Activated naive CD4-positive, alpha-beta T cell treated with anti-CD3 and anti-CD28 coated beads, Interleukin-2, amount 50 U/mL, for 24 hours (primary cell): ENCODE measurements around the gene ACSL5.

ENCODE experiments used
- H3K27ac Mint-ChIP-seq: one replicate; pipeline ENCODE4 v1.8.0; 2021; ENCODE audit warnings: mild to moderate bottlenecking, mixed read lengths
- H3K27me3 Mint-ChIP-seq: one replicate; pipeline ENCODE4 v1.8.0; 2021; ENCODE audit warnings: mixed read lengths
- H3K36me3 Mint-ChIP-seq: one replicate; pipeline ENCODE4 v1.8.0; 2021; ENCODE audit warnings: mixed read lengths
- H3K4me1 Mint-ChIP-seq: one replicate; pipeline ENCODE4 v1.8.0; 2021; ENCODE audit warnings: mixed read lengths
- H3K4me3 Mint-ChIP-seq: one replicate; pipeline ENCODE4 v1.8.0; 2021; ENCODE audit warnings: mild to moderate bottlenecking, mixed read lengths
- H3K9me3 Mint-ChIP-seq: one replicate; pipeline ENCODE4 v1.8.0; 2021; ENCODE audit warnings: mixed read lengths

ACSL5 gene, protein sequence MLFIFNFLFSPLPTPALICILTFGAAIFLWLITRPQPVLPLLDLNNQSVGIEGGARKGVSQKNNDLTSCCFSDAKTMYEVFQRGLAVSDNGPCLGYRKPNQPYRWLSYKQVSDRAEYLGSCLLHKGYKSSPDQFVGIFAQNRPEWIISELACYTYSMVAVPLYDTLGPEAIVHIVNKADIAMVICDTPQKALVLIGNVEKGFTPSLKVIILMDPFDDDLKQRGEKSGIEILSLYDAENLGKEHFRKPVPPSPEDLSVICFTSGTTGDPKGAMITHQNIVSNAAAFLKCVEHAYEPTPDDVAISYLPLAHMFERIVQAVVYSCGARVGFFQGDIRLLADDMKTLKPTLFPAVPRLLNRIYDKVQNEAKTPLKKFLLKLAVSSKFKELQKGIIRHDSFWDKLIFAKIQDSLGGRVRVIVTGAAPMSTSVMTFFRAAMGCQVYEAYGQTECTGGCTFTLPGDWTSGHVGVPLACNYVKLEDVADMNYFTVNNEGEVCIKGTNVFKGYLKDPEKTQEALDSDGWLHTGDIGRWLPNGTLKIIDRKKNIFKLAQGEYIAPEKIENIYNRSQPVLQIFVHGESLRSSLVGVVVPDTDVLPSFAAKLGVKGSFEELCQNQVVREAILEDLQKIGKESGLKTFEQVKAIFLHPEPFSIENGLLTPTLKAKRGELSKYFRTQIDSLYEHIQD

DNA sequence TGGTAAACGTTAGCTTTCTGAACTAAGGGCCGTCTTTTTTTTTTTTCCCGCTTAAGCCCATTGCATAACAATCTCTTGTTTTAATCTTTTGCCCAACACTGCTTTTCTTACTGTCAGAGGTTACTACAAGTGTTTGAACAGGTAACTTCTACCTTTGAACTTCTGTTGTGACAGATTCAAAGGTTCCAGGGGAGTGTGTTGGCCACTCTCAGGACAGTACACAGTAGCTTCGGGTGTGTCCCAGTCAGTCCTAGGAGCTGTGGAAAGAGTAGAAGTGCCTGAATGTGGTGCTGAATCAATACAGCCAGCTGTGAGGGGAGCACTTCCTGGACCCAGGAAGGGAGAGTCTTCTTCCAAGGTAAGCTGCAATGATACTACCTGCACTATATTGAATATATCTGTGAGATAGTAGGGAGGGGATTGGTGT lies at the start of gene ACSL5:
Gene ACSL5, plus strand, starts transcription at position 205 of the 427 bp plus-strand sequence. CDS start 20,831 bp downstream, outside the sequence.
- H3K9me3 Mint-ChIP-seq = no peaks in the 10 kb centered on the region
- peaks cover 54% of the 10 kb centered on the region for H3K4me1 Mint-ChIP-seq
- peak within 1 kb of the TSS; percentile 98 for H3K4me3 Mint-ChIP-seq
- H3K27me3 Mint-ChIP-seq = no peaks in the 10 kb centered on the region
- peaks cover 4% of the 10 kb centered on the region for H3K36me3 Mint-ChIP-seq
- H3K27ac Mint-ChIP-seq = peak within 1 kb of the TSS; percentile 100

DNA sequence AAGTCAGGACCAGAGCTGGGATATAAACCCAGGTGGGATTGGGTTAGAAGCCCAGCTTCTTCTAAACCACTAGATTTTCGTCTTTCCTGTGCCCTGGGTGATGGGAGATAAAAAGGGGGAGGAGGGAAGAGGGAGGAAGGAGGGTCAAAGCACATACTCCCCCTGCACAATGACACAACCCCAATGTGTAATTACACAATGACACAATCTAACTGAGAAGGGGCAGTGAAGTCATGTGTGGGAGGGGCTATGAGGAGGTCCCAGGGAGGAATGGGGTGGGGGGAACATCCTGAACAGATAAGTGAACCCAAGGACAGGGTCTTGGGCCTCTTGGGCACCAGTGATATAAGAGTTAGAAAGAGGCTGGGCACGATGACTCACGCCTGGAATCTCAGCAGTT lies 46.2 kb upstream of the ACSL5 start:
- Mint-ChIP-seq H3K9me3 (no peaks in the 10 kb centered on the region), H3K27ac (no peak overlapping the region), H3K4me1 (no peaks in the 10 kb centered on the region), H3K4me3 (no peak overlapping the region), H3K36me3 (no peaks in the 10 kb centered on the region), H3K27me3 (peaks cover 2% of the 10 kb centered on the region)

DNA sequence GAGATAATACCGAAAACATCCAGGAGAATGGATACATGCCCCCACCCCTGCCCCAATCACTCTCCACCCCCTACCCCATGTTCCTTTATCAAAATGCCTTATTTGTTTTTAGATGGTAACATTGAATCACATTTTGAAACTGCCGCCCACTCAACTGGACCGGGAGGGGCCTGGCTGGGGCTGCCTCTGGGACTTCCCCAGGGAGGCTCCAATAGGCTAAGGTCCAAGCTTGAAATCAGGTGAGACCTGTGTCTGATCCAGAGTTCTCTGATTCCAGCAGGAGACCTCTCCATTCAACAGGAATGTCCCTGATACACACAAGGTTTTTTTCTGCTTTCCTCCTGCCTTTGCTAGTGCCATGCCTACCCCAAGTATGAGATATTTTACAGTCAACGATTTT lies 43.8 kb upstream of the ACSL5 start:
- Mint-ChIP-seq H3K36me3 (no peaks in the 10 kb centered on the region), H3K4me3 (no peak overlapping the region), H3K27ac (no peak overlapping the region), H3K27me3 (peaks cover 2% of the 10 kb centered on the region), H3K9me3 (no peaks in the 10 kb centered on the region), H3K4me1 (no peaks in the 10 kb centered on the region)

DNA sequence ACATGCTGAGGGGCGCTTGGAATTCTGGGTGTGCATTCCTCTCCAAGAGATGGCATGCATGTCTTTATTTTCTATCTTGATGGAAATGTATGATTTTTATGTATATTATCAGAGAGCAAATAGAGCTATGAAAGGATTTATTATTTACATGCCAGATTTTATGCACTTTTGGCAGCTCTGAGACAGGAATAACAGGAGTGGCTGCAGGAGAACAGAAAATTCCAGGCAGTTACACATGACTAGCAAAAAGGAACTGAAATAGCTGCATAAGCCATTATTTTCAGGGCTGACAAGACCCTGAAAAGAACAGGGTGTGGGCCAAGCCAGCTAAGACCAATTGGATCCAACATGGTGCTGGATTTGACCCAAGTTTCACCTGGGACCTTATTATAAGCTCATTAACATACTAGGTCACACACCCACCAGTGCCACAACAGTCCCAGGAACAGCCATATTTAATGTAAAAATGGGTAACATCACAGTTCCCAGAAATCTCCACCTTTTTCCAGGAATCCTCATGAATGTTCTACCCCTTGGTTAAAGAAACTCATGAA lies 43.2 kb upstream of the ACSL5 start:
- no peak overlapping the region for H3K27ac Mint-ChIP-seq
- no peaks in the 10 kb centered on the region for H3K36me3 Mint-ChIP-seq
- H3K4me3 Mint-ChIP-seq = no peak overlapping the region
- no peaks in the 10 kb centered on the region for H3K9me3 Mint-ChIP-seq
- no peaks in the 10 kb centered on the region for H3K4me1 Mint-ChIP-seq
- no peaks in the 10 kb centered on the region for H3K27me3 Mint-ChIP-seq

DNA sequence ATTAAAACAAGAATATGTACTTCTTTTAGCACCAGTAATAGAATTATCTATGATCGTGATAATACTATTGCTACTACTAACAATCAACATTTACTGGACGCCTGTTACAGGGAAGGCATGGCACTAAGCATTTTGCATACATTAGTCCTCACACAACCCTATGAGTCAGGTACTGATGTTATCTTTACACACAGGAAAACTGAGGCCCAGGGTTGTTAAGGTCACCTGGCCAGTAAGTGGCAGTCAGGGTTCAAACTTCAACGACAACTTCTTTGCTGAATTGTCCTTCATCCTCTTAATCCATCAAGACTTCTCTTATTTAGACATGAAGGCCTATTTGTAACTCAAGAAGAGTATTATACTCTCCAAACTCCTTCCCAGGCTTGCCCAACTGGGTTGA lies 41.9 kb upstream of the ACSL5 start:
- no peaks in the 10 kb centered on the region for H3K9me3 Mint-ChIP-seq
- no peak overlapping the region for H3K27ac Mint-ChIP-seq
- no peaks in the 10 kb centered on the region for H3K4me1 Mint-ChIP-seq
- H3K27me3 Mint-ChIP-seq = no peaks in the 10 kb centered on the region
- H3K36me3 Mint-ChIP-seq = no peaks in the 10 kb centered on the region
- no peak overlapping the region for H3K4me3 Mint-ChIP-seq

DNA sequence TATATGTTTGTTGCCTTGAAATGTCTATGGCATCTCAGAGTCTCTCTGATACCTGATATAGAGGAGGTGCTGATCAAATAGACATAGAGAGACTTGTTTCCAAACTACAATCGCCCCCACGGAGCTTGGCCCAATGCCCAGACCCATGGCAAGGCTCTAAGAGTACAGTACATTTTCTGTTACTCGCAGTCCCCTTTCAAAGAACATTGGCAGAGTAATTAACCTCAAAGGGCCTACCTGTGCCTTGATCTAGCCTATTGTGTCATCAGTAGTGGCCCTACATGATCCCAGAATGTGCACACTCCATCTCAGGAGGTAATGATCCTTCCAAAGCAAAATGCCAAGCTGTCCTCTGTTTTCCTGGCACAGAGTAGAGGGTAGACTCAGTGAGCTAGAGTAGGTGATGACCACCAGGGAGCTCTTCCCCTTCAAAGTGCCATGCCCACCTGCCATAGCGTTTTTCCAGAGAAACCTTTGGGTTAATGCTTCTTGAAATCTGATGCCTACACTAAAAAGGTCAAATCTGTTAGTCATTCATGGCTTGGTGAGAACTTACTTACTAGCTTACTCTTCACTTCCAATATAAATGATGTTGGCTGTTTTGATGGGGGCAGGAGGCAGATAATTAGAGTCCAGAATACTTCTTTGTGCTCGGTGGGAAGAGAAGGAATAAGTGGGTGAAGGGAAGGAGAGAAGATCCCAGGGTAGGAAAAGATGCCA lies 41.2 kb upstream of the ACSL5 start:
- no peaks in the 10 kb centered on the region for H3K9me3 Mint-ChIP-seq
- H3K4me1 Mint-ChIP-seq = no peaks in the 10 kb centered on the region
- H3K4me3 Mint-ChIP-seq = no peak overlapping the region
- H3K27me3 Mint-ChIP-seq = no peaks in the 10 kb centered on the region
- H3K27ac Mint-ChIP-seq = no peak overlapping the region
- H3K36me3 Mint-ChIP-seq = no peaks in the 10 kb centered on the region

DNA sequence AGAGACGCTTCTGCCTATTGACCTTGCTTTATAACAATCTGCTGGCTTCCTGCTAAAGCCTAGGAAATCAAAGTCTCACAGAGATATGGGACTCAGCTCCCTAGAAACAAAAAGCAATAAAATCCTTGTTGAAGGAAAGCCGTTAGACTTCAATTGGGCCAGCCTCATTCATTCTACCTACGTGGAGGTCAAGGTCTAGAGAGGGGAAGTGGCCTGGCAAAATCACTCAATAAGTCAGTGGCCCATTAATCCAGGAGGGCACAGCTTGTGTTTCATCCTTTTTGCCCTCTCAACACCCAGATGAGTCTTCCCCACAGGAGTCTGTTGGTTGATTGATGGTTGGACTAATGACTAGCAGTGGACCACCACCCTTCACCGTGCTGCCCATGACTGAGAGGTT lies 40.5 kb upstream of the ACSL5 start:
- H3K4me1 Mint-ChIP-seq = no peaks in the 10 kb centered on the region
- H3K9me3 Mint-ChIP-seq = no peaks in the 10 kb centered on the region
- no peak overlapping the region for H3K4me3 Mint-ChIP-seq
- H3K36me3 Mint-ChIP-seq = no peaks in the 10 kb centered on the region
- no peaks in the 10 kb centered on the region for H3K27me3 Mint-ChIP-seq
- no peak overlapping the region for H3K27ac Mint-ChIP-seq

DNA sequence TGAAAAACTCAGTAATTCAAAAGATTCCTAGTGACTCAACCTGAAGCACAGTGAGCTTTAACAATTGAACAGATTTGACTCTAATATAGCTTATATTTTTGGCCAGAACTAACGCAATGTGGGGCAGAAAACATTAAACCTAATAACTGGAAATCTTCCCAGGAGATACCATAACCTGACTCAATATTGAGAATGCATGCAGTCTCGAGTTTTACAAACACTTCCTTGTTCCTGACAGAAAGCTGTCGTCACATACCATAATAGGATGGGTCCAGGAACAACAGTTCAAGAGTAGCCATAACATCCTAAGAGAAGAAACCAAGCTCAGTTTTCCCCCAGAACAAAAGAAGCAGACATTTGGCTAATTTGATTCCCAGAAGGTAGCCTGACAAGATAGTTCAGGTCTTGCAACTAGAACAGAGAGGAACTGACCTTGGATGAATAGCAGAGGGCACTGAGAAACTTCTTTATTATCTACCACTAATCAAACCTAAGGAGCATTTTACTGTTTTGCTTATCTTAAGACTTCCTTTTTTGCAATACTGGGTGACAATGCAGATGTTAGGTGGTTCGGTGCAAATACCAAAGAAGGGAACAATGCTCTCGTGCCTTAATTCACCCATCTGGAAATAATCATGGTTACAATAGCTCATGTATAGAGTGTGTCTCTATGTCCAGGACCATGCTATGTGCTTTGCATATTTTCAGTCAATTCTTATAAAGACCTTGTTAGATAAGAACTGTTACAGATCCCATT lies 38.6 kb upstream of the ACSL5 start:
- Mint-ChIP-seq H3K4me1 (no peaks in the 10 kb centered on the region), H3K4me3 (no peak overlapping the region), H3K27ac (no peak overlapping the region), H3K36me3 (no peaks in the 10 kb centered on the region), H3K27me3 (no peaks in the 10 kb centered on the region), H3K9me3 (no peaks in the 10 kb centered on the region)

DNA sequence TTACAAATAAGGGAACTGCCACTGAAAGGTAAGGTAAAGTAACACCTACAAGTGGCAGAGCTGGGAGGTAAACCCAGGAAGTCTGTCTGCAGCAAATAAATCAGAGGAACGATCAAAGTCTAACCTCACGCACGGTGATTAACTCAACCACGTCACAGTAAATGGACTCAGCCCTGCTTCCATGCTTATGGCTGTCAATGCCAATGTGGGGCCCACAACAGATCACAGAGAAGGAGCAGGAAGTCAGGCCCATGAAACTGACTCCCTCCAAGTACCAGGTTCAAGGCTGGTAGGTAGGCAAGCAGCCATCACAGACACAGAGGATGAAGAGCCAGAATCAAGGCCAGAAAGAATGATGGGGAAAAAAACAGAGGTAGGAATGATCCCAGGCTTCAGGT lies 38.0 kb upstream of the ACSL5 start:
- Mint-ChIP-seq H3K9me3 (no peaks in the 10 kb centered on the region), H3K27me3 (no peaks in the 10 kb centered on the region), H3K4me1 (no peaks in the 10 kb centered on the region), H3K4me3 (no peak overlapping the region), H3K36me3 (no peaks in the 10 kb centered on the region), H3K27ac (no peak overlapping the region)

DNA sequence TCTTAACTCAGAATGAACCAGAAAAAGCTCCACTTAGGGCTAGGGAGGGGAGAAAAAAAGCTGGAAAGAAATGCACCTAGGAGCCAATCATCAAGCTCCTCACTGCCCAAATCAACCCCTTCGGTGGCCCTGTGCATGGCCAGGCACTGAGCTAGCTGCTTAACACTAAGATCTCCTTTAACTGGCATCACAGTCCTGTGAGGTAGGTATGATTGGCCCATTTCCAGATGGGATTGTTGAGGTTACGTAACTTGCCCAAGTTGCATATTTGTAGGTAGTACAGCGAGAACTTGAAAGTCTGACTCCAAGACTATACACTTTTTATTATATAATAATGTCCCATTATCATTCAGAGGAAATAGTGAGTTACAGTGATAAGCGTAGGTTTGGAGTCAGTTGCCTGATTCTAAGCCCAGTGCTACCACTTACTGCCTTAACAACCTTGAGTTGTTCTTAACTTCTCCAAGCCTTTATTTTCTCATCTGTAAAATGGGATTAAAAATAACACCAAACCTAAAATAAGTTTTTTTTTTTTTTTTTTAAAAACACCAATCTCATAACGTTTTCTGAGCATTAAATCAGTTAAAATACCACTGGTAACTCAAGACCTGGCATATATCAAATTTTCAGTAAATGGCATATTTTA lies 37.2 kb upstream of the ACSL5 start:
- Mint-ChIP-seq H3K4me3 (no peak overlapping the region), H3K36me3 (no peaks in the 10 kb centered on the region), H3K27ac (no peak overlapping the region), H3K27me3 (no peaks in the 10 kb centered on the region), H3K4me1 (no peaks in the 10 kb centered on the region), H3K9me3 (no peaks in the 10 kb centered on the region)

DNA sequence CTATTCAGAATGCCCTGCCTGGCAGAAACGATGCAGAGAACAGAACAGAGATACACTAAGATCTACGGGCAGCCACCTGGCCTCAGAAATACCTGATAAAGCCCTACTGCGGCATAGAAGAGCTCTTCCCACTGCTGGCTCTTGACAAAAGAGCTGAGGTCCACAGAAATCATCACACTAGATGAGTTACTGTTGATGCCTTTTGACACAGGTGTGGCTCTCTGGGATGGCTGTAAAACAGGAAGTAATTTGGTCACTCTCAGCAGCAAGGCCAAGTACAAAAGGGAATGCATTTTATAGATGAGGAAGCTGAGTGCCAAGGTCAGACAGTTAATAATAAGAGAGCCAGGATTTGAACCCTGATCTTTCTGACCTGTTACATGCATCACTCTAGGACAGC lies 35.0 kb upstream of the ACSL5 start:
- Mint-ChIP-seq H3K27ac (no peak overlapping the region), H3K4me3 (no peak overlapping the region), H3K36me3 (no peaks in the 10 kb centered on the region), H3K9me3 (no peaks in the 10 kb centered on the region), H3K4me1 (no peaks in the 10 kb centered on the region), H3K27me3 (no peaks in the 10 kb centered on the region)

DNA sequence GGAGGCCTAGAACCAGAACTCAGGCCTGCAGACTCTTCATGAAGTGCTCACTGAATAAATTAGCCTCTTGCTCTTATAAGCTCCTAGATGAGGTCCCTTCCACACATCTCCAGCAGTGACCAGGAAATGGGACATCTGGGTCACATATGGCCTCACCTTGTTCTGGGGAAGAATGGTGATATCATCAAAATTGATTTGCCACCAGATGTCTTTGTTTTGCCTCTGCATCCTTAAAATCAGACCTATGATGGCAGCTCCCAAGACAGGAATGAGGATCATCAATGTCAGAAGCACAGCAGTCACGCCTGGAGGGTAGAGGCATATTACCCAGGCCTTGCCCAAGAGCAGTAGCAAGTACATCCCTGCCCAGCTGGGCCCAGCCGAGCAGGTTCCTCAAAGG lies 33.3 kb upstream of the ACSL5 start:
- Mint-ChIP-seq H3K27ac (no peak overlapping the region), H3K4me3 (no peak overlapping the region), H3K27me3 (no peaks in the 10 kb centered on the region), H3K36me3 (no peaks in the 10 kb centered on the region), H3K4me1 (no peaks in the 10 kb centered on the region), H3K9me3 (no peaks in the 10 kb centered on the region)

DNA sequence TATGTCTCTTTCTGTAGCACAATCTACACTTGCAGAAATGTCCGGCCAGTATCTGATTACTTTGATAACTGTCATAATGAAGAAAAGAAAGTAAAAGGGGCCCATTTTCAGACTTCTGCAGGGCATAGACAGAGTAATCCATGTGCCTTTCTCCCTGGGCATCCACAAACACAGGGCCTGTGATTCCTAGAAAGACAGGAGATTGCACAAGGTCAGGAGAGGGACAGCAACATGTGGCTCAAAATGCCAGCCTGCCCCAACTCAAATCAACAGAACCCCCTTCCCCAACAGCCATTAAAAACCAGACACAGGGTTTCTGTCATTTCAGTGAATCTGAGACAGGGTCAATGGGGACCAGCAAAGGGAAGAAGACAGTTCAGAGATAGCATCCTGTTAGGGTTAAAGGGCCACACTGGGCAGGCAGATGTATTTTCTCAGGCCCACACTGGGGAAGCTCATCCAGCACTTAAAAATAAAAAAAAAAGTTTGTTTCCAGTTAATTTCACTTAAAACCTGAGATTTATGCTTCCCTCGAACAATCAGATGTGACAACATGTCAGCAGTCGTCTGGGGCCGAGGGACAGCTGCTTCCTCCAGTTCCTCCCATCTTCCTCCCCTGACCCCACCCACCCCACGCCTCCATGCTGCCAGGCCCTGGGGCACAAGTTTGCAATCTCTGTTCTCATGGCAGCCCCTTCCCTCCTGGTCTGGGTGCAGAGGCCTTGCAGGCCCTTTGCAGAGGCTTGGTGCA lies 30.7 kb upstream of the ACSL5 start:
- H3K36me3 Mint-ChIP-seq = no peaks in the 10 kb centered on the region
- H3K4me3 Mint-ChIP-seq = no peak overlapping the region
- no peaks in the 10 kb centered on the region for H3K27me3 Mint-ChIP-seq
- no peaks in the 10 kb centered on the region for H3K4me1 Mint-ChIP-seq
- H3K9me3 Mint-ChIP-seq = no peaks in the 10 kb centered on the region
- no peak overlapping the region for H3K27ac Mint-ChIP-seq

DNA sequence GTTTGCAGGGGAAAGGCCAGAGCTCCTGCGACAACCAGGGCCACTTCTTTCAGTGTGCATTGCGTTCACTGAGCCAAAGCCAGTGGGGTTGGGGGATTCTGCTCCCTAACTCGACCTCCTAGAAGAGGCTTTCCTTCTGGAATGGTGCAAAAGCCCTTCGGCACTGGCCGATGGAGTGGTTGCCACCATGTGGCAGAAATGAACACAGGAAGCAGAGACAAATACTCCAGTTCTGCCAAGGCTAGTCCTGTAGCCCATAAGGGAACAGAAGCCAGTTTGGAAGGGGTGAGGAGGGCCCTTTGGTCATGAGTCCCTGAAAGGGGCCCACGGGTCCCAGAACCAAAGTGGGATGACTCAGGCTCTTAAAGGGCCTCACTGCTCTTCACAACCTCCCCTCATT lies 29.7 kb upstream of the ACSL5 start:
- Mint-ChIP-seq H3K36me3 (no peaks in the 10 kb centered on the region), H3K4me1 (no peaks in the 10 kb centered on the region), H3K27ac (no peak overlapping the region), H3K9me3 (no peaks in the 10 kb centered on the region), H3K27me3 (no peaks in the 10 kb centered on the region), H3K4me3 (no peak overlapping the region)
